Prostate gland (tissue), 2 donors: Measurements from ENCODE around the gene HEXB.

Experiments used
- POLR2A ChIP-seq: fragments of 450-650 bp; IDR thresholded peaks from one replicate; pipeline ENCODE4 v1.6.1; 2016; ENCODE audit warnings: antibody characterized with exemption, mild to moderate bottlenecking
- TF ChIP-seq, protein P1 (sequence below), 4 experiments: fragments of 200-600 bp in 2 of 4; fragments of 450-650 bp in 2 of 4; sonication (generic) in 2 of 4; IDR thresholded peaks; 1 replicate in 3 of 4; 2 replicates in 1 of 4; pipeline ENCODE4 v1.5.1; 2016 to 2019; ENCODE audit warnings: antibody characterized with exemption in 4 of 4, mild to moderate bottlenecking in 2 of 4, moderate library complexity in 2 of 4

DNA sequence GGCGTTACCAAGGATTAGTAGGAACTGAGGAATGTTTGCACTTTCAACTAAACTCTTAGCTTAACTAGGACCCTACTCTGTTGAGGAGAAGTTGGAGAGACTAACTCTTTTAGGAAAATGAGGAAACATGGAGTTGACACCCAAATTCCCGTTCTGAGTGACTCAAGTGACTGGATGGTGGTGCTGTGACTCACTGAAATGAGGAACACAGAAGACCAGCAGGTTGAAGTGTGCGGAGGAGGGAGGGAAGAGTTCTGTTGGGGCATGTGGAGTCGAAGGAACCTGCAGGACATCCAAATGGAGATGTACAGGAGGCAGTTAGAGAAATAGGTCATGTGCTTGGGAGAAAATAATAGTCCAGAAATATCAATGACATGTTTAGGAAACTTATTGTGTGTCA lies 8.2 kb downstream of the HEXB start:
- TF ChIP-seq, protein P1, sequence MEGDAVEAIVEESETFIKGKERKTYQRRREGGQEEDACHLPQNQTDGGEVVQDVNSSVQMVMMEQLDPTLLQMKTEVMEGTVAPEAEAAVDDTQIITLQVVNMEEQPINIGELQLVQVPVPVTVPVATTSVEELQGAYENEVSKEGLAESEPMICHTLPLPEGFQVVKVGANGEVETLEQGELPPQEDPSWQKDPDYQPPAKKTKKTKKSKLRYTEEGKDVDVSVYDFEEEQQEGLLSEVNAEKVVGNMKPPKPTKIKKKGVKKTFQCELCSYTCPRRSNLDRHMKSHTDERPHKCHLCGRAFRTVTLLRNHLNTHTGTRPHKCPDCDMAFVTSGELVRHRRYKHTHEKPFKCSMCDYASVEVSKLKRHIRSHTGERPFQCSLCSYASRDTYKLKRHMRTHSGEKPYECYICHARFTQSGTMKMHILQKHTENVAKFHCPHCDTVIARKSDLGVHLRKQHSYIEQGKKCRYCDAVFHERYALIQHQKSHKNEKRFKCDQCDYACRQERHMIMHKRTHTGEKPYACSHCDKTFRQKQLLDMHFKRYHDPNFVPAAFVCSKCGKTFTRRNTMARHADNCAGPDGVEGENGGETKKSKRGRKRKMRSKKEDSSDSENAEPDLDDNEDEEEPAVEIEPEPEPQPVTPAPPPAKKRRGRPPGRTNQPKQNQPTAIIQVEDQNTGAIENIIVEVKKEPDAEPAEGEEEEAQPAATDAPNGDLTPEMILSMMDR (IDR thresholded peaks at IDR 0.05) = no peak
- TF ChIP-seq POLR2A = no peak
